ENCODE data around the gene DZIP3.

- TF ChIP-seq, protein P1, sequence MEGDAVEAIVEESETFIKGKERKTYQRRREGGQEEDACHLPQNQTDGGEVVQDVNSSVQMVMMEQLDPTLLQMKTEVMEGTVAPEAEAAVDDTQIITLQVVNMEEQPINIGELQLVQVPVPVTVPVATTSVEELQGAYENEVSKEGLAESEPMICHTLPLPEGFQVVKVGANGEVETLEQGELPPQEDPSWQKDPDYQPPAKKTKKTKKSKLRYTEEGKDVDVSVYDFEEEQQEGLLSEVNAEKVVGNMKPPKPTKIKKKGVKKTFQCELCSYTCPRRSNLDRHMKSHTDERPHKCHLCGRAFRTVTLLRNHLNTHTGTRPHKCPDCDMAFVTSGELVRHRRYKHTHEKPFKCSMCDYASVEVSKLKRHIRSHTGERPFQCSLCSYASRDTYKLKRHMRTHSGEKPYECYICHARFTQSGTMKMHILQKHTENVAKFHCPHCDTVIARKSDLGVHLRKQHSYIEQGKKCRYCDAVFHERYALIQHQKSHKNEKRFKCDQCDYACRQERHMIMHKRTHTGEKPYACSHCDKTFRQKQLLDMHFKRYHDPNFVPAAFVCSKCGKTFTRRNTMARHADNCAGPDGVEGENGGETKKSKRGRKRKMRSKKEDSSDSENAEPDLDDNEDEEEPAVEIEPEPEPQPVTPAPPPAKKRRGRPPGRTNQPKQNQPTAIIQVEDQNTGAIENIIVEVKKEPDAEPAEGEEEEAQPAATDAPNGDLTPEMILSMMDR (IDR thresholded peaks at IDR 0.05; ENCODE audit: low read length) = no peak
- TF ChIP-seq EZH2phosphoT487 (IDR thresholded peaks at IDR 0.05; ENCODE audit: low read length) = no peak
- no peak for TF ChIP-seq EZH2 (optimal IDR thresholded peaks at IDR 0.05; ENCODE audit: low read depth, low read length)
Measured at GRCh38 chr3:108728105-108728504, 138.6 kb downstream of the DZIP3 start.
